ENCODE data around the gene REG1B.

The REG1B gene

GRCh38 chr2:79087785-79088364 is at the start of gene REG1B:
Gene REG1B (minus strand): TSS chr2:79087993. CDS start chr2:79087612, 381 bp downstream.
- DNase-seq = no peak

GRCh38 chr2:79131687-79132086 is 43.9 kb upstream of the REG1B start:
- DNase-seq = no peak

DNA sequence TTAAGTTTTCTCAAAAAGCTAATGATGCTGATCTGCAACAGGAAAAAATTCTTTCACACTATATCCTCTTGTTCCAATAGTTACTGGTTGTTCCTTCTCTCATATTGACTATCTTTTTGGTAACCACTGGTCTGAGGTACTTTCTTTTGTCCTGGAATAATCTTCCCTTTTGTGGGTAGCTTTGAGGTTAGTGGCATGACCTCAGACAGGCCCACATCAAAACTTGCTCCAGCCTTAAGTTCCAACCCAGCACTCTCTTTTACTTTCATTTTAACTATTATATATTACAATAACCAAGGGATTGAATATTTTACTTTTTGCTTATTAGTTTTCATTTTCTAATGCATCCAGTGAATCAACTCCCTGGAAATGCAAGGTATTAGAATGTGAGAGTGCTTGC is 42.0 kb upstream of the REG1B start:
- DNase-seq = no peak

GRCh38 chr2:79129260-79129659 is 41.5 kb upstream of the REG1B start:
- no peak for DNase-seq

GRCh38 chr2:79128406-79128805 is 40.6 kb upstream of the REG1B start:
- no peak for DNase-seq

DNA sequence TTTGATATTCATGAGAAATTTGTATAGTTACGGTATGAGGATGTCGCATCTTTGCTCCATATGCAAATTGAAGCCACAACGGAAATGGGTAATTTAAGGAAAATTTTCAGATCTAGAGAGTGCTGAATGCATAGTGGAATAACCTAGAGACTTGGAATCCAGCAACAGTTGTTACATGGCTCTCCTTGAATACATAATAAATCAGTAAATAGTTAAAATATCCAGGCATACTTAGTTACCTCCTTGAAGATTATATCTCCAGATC is 37.9 kb upstream of the REG1B start:
- DNase-seq = no peak

- no peak for DNase-seq
Observed at GRCh38 chr2:79124907-79125720, 37.3 kb upstream of the REG1B start.

DNA sequence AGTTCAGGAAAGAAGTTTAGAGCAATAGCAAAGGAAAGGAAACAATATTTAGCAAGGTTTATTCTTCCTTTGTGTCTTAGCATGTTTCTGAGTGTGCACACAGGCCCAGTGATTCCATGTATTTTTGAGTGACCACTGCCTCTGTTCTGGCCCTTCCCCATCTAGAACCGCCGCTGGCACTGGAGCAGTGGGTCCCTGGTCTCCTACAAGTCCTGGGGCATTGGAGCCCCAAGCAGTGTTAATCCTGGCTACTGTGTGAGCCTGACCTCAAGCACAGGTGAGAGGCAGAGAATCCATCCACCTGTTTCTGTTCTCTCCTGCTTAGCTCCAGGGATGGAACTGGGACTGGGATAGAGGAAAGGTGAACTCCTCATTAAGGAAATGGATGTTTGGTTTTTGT is 34.9 kb upstream of the REG1B start:
- DNase-seq = no peak

DNA sequence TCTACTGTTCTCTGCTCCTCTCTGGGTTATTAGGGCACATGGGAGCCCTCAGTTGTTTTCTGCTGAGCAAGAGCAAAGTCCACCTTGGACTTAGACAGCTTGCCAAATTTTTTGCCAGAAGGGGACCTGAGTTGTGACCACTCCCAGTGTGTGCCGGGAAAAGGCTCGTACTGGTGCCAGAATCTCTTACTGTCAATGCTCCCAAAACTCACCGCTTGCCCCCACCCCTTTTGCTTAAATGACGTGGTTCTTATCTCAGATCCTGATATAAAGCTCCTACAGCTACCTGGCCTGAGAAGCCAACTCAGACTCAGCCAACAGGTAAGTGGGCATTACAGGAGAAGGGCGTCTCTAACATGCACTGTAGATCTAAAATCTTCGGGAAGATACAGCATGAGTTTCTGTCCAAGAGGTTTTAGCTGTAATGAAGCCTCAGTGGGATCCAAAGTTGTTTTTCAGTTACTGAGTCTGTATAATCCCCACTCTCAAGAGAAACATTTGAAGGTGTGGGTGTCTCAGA is 32.5 kb upstream of the REG1B start, which contains the start of gene REG1A:
Gene REG1A, plus strand, starts transcription at position 295 of the 520 bp plus-strand sequence. CDS start 374 bp downstream, outside the sequence.
- DNase-seq = no peak

GRCh38 chr2:79116997-79117928 is 29.5 kb upstream of the REG1B start:
- no peak for DNase-seq

- no peak for DNase-seq
Observed at GRCh38 chr2:79114797-79115494, 27.2 kb upstream of the REG1B start.

DNA sequence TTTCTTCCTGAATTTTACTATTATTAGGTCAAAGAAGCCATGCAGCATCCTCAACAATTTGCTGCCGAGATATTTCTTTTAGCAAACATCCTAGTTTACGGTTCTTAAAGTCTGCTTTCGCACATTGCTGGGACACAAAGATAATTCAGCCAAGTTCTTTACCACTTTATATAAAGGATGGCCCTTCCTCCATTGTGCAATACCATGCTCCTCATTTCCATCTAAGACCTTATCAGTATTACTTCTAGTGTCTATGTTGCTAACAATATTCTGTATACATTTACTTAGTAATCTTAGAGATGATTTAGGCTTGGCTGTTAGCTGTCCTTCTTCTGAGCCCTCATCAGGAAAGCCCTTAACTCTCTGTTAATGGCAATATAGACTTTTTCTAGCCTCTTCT is 24.5 kb upstream of the REG1B start:
- no peak for DNase-seq

- no peak for DNase-seq
Observed at GRCh38 chr2:79105259-79105658, 17.5 kb upstream of the REG1B start.

DNA sequence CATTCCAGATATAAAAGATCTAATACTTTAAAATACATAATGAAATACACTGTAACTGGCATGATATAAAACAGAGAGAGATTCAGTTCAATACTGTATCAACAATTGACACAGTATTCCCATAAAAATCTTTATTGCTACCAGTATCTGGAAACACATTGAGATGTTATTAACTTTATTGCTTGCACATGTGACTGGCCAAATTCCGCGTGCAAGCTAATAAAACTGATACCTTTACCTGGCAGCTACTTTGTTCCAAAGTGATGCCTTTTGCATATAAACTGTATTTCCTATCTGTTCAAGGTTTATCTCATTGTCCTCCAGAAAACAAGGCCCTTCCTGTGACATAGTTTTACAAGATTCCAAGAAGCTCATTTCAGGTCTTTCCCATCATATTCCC is 15.4 kb upstream of the REG1B start:
- no peak for DNase-seq

- no peak for DNase-seq
Observed at GRCh38 chr2:79101024-79101423, 13.2 kb upstream of the REG1B start.

DNA sequence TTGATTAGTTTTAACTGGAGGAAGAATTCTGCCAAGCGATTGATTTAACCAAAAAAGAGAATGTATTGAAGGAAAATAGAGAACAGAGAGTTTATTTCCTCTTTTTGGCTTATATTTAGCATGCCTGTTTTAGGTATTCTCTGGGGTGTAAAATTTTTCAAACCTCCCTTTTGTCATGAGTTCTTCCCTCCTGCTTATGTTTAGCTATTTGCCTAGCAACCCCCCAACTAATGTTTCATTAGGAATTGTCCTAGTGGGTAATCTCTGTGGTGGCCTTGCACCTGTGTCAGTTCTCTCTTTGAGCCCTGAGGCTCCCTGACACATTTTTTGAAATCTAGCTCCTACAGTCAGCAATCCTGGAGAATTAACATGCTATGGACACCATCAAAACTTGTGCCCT is 12.5 kb upstream of the REG1B start:
- DNase-seq = no peak

- DNase-seq = no peak
Observed at GRCh38 chr2:79099140-79099686, 11.4 kb upstream of the REG1B start.

DNA sequence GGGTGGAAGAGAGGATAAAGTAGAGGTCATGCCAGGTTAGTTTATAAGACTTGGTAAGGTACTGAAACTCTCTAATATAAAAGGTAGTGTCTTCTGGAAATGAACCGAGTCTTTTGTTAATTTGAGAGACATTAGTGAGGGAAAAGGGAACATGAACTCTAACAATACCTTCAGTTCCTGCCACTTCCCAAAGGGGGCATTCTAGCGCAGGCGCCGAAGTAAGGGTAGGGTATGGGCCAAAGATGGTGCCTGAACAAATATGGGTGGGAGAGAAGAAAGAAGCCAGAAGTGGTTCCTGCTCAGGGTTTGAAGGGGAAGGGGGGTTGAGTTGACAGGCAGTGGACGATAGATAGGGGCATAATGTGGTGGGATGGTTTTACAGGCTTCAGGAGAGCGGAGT is 10.1 kb upstream of the REG1B start:
- no peak for DNase-seq

DNA sequence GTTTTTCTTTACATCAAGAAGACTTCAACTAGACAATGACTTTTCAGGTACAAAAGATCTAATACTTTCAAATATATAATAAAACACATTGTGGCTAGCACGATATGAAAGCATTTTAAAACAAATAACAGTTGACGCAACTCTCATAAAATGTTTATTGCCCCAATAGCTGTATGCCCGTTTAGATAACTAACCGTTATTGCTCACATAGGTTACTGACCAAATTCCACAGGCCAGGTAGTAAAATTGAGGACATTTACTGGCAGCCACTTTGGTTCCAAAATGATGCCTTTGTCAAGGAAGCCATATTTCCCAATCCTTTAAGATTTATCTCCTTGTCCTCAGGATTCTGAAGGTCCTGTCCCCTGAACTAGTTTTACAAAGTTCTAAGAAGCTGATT is 2.9 kb upstream of the REG1B start:
- DNase-seq = no peak

DNA sequence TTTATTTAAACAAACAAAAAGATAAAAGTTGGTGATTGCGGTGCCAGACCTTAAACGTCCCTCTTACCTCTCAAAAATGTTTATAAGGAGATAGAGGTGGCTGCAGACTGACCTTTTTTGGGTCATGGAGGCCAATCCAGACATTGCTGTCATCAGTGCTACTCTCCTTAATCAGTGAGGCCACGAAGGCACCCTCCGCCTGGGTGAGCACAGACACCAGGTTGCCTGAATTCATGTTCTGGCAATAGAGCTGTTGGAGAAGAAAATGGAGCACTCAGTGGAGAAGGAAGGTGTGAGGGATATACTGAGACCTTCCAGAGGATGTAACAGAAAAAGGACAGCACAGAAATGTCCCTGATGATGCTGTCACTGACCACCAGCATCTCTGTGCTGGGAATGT is 1.5 kb downstream of the REG1B start:
- no peak for DNase-seq

DNA sequence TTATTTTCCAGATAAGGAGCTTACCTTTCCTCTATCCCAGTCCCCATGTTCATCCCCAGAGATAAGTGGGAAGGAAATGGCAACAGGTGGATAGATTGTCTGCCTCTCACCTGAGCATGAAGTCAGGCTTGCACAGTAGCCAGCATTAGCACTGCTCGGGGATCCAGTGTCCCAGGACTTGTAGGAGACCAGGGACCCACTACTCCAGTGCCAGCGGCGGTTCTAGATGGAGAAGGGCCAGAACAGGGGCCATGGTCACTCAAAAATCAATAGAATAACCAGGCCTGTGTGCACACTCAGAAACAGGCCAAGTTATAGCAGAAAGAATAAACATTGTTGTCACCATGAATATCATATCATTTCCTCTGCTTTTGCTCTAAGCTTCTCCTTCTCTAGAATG is 2.4 kb downstream of the REG1B start:
- DNase-seq = no peak

- DNase-seq = no peak
Observed at GRCh38 chr2:79084495-79085135, 3.2 kb downstream of the REG1B start.
